A549 treated with GW870086 at 1 μM for 4 hours (cell line): Measurements from ENCODE around the gene GOLGA6L24. TPM values are rescaled to one million over a fixed set of nuclear protein-coding genes. Genes with fewer than 3 reads are reported as not detected.

Experiments used
- total RNA-seq: library from RNA; stranded (reverse); fragments of 200-300 nt; extraction: Qiagen RNA extraction; gene quantifications from 5 replicates; pipeline ENCODE4 v1.2.3, GENCODE V29; 2022; ENCODE audit warnings: low read depth

Gene GOLGA6L24, protein sequence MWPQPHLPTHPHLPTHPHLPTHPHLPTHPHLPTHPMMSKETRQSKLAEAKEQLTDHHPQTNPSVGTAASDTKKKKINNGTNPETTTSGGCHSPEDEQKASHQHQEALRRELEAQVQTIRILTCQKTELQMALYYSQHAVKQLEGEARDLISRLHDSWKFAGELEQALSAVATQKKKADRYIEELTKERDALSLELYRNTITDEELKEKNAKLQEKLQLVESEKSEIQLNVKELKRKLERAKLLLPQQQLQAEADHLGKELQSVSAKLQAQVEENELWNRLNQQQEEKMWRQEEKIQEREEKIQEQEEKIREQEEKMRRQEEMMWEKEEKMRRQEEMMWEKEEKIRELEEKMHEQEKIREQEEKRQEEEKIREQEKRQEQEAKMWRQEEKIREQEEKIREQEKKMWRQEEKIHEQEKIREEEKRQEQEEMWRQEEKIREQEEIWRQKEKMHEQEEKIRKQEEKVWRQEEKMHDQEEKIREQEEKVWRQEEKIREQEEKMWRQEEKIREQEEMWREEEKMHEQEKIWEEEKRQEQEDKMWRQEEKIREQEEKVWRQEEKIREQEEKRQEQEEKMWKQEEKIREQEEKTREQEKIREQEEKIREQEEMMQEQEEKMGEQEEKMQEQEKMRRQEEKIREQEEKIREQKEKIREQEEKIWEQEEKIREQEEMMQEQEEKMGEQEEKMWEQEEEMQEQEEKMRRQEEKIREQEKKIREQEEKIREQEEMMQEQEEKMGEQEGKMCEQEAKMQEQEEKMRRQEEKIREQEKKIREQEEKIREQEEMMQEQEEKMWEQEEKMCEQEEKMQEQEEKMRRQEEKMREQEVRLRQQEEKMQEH
- total RNA-seq = not detected in 5 replicates

GRCh38 chr15:28357984-28358383 lies at the start of gene GOLGA6L24:
Gene GOLGA6L24, minus strand, starts transcription at chr15:28358084. Its CDS starts 61 bp downstream, at chr15:28358023.

DNA sequence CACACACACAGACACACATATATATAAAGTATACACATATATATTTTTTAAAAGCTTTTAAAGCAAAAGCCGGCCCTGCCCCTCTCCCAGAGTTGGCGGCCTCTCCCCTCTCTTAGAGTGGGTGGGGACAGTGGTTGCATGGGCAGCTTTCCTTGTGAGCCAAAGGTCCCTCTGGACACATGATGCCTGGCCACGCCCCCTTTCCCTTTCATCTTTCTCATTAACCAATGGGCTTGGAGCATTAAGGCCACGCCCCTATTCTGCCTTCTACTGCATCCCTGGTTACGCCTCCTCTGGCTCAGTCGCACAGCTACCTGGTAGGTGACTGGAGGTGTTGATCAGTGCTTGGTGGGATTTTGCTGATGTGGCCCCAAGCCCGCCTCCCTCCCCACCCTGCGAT lies 20.5 kb upstream of the GOLGA6L24 start, which contains the start of gene GOLGA8F:
Gene GOLGA8F (plus strand): TSS at position 301 of the 400 bp plus-strand sequence. CDS start 98 bp downstream, at position 399.

DNA sequence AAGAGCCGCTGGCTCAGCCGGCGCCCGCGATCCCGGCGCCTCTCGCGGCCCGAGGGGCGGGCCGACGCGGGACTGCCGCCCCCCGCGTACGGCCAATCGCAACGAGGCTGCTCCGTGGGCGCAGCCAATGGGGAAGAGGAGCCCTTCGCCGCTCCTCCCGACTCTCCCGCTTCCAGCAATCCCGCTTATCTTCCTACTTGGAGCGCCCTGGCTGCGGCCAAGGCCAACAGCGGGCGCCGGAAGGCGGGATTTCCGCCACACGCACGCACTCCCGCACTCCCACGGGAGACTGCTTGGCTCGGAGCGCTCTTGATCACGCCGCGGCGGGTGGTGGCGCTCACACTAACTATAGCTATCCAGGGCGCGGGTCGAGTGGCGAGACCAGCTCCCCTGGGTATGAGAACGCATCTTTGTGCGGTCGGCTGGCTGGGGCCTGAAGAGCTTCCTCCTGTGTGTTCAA lies 35.7 kb downstream of the GOLGA6L24 start, which contains the start of gene HERC2:
Gene HERC2 (minus strand): TSS at position 51 of the 460 bp plus-strand sequence. CDS start 746 bp downstream, outside the sequence.

Other genes with a start within 250 kb of the GOLGA6L24 start
- gene HERC2, start 35.9 kb downstream of the GOLGA6L24 start, total RNA-seq = 36.4 to 49.9 TPM (median 47.1 TPM) in 5 replicates
- 0.05 TPM in 1 of 5 replicates, not detected in the others for gene GOLGA8F, start 20.6 kb upstream of the GOLGA6L24 start, total RNA-seq
- not detected in 5 replicates for gene GOLGA8G, start 174.9 kb upstream of the GOLGA6L24 start, total RNA-seq
- not detected in 5 replicates for gene GOLGA6L25, start 195.5 kb upstream of the GOLGA6L24 start, total RNA-seq